HG03045 (cell line): Measurements from ENCODE around the gene IPCEF1.

Experiments
- ATAC-seq: cut with Tn5 transposase; IDR thresholded peaks from one replicate; pipeline ENCODE4 v1.9.1; 2021; ENCODE audit warnings: mild to moderate bottlenecking, moderate library complexity; ENCODE audit not compliant: unreplicated experiment

The IPCEF1 gene

DNA sequence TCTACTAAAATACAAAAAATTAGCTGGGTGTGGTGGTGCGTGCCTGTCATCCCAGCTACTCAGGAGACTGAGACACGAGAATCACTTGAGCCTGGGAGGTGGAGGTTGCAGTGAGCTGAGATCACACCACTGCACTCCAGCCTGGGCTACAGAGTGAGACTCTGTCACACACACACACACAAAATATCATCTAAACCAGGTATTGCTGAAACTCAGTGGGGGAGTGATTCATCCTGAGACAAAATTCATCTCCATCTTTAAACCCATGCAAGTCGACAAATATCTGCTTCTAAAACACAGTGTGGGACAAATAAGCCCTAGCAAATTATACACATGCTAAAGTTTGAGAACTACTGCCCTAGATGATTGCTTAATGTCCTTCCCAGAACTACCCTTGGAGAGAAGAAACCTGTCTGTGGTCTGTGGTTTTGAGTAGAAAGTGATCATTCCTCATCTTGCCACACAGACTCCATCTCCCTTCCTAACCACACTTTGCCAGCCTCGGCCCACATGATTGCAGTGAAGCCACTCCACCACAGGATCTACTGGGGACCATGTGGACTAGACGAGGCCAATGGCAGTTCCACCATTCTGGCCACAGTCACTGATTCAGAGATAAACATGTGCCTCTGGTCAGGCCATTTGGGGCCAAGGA is 187.3 kb downstream of the IPCEF1 start:
- ATAC-seq: no peak

DNA sequence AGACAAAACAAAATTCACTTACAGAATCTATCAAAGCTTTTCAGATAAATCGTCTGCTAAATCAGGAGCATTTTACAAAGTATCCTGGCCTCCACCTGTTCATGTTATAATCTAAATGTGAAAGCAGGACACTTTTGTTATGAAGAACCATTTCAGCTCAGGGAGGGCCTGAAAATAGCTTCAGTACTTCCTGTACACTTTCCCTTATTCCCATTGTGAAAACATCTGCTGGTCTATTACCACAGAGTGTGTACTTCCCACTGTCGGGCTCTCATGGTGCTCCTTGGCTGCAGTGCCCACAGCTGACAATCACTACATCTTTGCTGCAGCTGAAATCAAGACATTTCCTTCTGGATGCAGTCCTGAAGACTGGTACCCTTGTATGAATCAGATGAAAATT is 189.5 kb downstream of the IPCEF1 start:
- no peak for ATAC-seq

DNA sequence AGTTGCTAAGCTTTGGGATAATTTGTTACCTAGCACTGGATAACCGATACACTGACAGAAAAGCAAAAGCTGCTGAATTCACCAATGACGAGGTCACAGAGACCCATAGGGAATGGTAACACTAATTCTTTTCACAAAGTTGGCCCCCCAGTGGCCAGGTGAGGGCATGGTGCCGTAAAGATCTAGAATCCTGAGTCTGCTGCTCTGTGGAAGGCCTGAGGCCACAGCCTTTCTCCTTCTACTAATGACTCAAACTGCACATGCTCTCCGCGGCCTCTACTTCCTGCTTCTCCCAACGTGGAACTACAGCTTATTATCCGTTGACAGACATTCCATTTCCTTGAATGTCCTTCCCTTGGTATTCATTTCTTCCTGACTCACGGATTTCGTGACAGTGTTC is 190.5 kb downstream of the IPCEF1 start:
- ATAC-seq: no peak

DNA sequence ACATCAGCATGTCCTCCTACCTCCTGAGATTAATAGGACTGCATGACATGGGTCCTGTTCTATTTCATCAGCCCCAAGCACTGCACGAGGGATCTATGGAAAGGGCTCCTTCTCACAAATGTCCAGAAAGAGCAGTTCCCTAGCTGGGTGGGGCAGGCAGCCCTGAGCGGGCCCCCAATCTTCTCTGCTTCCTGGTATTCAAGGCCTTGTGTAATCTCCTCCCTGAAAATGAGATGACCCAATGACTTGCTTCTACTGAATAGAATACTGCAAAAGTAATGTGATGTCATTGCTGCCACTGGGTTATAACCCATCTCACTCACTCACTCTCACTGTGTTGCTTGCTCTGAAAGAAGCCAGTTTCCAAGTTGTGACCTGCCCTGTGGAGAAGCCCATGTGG is 191.1 kb downstream of the IPCEF1 start:
- no peak for ATAC-seq

DNA sequence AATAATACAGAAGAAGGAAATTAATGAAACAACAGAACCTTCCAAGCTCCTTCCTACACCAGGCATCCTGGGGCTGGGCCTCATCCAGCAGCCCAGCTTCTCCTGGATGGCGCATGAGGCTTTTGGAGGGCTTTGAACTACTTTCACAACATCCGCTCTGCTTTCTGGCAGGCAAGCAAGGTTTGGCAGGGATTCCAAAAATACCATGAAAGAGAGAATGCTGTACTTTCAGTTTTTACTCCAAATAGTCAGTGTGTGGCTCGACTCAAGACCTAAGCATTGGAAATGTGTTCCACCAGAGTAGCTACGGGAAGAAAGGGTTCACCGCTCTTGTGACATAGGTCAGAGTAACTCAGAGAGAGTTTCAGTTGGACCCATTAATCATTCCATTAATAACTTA is 192.2 kb downstream of the IPCEF1 start:
- no peak for ATAC-seq

DNA sequence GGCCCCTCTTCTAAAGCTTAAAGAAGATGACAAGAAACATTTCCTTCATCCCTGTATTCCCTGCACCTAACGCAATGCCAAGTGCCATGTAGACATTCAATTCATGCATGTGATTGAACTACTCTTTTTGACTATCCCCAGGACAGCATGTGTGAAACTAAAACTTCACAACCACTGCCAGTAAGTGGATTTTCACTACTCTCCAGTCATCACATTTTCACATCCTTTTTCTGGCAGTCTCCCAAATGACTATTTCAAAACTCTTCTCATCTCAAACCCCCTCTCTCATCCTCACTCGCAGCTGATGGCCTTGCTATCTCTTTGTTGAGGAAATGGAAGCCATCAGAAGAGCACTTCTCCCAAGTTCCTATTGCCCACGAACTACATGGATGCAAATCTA is 194.9 kb downstream of the IPCEF1 start:
- ATAC-seq: peak; percentile 63

DNA sequence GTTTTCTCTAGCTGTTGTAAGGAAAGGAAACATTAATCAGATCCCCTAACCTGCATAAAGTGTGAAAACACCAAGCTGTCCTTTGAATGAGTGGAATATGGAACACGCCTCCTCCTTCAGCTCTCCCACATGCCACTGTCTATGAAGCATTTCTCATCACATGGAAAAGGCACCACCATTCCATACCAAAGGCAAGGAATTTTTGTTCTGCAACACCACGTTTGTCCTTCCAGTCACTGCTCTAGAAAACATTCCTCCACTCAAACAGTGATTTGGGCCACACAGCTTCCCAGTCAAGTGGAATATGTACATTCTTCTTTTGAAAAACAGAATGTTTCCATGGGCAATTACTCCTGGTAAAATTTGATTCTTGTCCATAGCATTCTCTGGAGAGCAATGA is 197.5 kb downstream of the IPCEF1 start:
- ATAC-seq: no peak

DNA sequence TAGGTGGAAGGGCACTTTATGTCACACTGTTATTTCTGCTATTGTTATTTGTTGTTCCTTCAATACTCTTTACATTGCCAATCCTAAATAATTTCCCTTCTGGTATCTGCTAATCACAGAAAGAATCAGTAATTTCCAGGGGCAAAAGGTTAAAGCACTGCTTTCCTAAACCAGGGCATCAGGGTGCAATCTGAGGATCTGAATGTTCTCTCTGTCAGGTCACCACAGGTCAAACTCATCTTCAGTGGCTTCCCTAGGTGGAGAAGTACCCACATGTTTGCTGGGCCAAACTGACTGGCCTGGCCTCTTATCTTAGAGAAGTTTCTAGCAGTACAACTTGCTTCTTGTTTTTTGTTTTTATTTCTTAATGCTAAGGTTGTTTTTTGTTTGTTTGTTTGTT is 198.9 kb downstream of the IPCEF1 start:
- no peak for ATAC-seq

DNA sequence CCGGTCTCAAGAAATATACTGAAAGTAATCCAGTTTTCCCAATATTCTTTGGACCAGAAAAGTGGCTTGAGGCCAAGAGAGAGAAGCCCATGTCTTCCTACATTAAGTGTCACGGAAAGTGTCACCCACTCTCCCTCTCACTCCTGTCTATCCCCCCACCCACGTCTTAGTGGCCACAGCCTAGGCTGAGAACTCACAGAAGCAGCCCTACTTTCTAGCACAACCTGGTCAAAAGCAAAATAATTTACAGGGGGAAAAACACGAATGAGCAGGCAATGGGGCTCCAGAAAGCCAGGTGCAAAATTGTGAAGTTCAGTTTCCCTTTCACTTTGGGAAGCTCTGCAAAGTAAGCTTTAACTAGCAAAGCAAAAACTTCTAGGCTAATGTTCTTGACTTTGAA is 199.5 kb downstream of the IPCEF1 start:
- ATAC-seq: peak; percentile 66

DNA sequence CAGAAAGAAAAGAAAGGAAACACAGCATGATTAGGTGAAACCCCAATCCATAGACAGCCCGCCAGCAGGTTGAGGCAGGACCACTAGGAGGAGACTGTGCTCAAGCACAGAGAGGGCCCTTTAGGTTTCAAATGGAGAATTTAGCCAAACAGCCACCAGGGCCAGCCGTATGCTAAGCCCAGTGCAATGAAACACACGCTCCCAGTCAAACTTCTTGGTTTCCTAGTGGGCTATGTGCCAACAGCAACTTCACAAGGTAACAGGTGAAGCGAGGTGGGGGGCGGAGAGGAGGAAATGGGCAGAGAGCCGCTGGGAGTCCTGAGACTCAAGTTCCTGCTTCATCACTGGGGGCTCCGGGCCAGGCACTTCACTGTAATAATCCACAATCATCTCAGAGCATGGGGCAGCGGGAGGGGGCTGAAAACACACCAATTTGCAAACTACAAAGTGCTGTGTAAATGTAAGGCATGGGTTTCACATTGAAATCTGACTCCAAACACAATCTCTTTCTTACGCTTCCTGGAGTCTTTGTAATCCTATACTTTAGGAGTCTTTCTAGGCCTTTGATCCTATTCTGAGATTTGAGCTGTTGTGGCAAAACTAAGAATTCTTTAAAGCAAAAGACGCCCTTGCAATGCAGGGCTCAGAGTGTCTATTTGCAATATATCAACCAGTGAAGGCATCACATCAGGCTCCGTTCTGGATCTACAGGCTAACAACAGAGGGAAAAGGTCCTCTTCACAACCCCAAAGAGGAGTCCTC is 200.3 kb downstream of the IPCEF1 start:
- peak; percentile 83 for ATAC-seq

DNA sequence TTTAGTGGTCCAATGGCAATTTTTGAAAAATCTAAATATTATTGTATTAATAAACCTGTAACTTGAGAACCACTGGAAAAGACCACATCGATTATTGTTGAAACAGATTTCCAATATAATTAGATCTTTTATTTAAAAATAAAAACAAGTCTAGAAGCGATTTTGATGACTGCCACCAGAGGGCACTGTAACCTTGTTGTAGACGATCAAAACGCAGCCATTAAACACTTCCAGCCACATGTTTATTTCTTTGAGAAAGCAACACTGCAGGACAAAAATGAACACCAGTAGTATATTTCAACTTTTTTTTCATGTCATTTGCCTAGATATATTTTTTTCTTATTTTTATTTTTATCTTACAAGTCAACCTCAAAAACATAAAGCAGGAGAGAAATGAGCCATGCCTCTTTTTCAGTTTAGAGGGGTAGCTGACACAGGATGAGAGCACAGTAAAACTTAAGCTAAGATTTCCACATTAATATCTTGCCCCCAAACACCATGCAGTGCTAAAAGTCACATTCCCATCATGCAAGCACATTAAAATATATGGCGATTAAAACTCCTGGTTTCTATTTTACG is 202.1 kb downstream of the IPCEF1 start:
- ATAC-seq: no peak

DNA sequence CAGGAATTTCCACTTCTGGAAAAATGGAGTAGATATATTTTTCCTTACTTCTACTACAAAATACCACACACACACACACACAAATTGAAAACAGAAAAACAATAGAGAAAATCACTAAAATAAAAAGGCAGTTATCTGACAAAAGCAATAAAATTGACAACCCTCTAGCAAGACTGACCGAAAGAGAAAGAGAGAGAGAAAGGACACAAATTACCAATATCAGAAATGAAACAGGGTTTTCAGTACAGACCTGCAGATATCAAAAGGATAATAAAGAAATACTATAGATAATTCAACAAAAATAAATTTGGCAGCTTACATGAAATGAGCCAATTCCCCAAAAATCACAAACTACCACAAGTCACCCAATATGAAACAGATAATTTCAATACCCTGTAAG is 212.8 kb downstream of the IPCEF1 start:
- ATAC-seq: no peak

DNA sequence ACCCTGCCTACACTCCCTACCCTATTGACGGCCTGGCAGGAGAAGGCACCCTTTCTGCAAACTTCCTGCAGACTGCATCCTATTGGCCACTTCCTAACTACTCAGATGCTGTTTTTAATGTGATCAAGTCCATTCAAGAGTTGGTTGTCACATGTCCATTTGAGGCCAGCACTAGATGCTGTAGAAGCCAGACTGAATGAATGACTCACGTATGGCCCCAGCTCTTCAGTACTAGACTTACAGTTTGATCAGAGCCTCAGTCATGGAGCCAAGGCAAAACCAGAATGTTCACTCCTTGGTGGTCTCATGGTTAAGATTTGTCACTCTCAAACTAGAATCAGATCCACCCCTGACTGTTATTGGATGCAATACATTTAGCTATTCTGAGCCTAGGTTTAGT is 215.9 kb downstream of the IPCEF1 start:
- no peak for ATAC-seq

DNA sequence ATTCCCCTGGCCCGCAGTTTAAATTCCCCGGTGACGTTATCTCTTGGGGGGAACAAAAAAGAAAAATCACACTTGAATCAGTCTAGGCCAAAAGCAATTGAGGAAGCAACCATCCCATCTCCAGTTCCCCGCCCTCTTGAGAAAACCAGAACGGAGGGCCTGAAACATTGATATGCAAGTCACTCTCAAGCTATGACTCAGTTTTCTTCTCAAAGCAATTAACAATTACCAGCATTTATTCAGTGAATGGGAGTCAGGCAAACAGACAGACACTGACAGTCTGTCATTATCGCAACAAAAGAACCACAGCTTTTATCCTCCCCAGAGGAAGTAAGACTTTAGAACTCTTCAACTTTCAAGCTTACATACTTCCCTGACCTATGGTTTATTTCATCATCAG is 216.7 kb downstream of the IPCEF1 start:
- ATAC-seq: no peak

DNA sequence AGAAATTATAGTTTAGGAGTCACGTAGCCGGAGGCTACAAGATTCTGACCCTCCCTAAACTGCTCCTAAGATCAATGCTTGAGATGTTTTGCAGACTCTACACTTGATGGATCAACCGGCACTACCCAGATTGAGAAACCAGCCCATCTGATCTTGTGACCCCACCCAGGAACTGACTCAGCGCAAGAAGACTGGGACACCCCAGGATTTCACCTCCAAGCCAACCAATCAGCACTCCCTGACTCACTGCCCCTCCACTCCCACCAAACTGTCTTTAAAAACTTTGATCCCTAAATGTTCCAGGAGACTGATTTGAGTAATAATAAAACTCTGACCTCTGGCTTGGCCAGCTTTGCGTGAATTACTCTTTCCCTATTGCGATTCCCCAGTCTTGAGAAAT is 217.8 kb downstream of the IPCEF1 start:
- ATAC-seq: no peak

DNA sequence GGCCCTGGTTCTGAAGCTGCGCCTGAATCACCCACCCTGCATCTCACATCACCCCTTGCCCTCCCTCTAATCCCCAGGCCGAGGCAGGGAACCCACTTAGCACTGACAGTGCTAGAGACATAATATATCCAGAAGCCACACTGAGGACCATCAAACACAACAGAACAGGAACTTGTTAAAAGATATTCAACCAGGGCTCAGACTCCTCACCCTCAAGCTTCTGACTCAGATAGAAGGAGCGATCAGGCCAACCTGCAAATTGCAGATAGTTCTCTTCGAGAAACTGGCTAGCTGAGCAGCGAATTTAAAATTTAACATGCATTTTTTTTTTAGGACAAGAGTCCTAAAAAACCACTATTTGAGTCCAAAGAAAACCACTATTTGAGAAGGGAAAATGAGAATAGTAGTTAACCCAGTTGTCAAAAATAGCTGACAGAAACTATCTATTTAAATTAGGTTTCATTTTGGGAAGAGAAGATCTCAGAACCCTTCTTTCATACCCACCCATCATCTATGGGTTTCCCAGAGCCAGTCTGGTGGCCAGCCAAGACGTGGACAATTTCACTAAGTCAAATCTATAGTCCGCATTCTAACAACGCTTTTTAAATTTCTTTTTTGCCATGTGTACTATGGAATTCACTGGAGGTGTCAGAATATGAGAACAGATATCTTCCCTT is 222.0 kb downstream of the IPCEF1 start:
- ATAC-seq: no peak

DNA sequence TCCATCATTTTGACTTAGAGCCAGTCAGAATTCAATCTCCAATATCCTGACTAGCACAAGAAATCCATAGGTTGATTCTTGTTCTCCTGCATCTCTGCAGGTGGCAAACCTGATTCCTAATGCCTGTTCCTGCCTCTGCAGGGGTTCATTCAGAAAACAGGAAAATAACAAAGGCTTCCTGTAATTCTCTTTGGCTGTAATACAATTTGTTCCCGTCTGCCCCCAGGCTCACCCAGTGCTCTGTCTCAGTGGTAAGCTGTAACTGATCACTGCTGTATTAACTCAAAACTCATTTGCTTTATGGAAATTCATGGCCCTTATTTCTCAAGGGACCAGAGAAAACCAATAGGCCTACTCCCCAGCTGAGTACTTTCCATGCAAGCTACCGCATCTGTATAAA is 228.9 kb downstream of the IPCEF1 start:
- ATAC-seq: no peak

DNA sequence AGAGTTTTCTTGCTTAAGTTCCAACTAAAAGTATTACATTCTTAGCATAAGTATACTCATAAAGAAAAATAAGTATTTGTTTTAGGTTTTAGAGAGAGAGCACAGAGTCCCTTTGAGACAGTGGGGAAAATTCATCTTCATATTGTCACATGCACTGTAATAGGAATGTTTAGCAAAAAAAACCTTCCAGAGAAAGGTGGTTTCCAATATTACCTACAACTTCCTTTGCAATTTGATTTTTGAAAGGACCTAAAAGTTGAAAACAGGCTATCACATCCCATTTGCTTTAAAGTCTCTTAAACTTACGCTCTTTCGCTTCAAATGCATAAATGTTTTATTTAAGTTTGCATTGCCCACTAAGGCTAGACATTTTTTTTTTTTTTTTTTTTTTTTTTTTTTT is 231.2 kb downstream of the IPCEF1 start:
- ATAC-seq: no peak

DNA sequence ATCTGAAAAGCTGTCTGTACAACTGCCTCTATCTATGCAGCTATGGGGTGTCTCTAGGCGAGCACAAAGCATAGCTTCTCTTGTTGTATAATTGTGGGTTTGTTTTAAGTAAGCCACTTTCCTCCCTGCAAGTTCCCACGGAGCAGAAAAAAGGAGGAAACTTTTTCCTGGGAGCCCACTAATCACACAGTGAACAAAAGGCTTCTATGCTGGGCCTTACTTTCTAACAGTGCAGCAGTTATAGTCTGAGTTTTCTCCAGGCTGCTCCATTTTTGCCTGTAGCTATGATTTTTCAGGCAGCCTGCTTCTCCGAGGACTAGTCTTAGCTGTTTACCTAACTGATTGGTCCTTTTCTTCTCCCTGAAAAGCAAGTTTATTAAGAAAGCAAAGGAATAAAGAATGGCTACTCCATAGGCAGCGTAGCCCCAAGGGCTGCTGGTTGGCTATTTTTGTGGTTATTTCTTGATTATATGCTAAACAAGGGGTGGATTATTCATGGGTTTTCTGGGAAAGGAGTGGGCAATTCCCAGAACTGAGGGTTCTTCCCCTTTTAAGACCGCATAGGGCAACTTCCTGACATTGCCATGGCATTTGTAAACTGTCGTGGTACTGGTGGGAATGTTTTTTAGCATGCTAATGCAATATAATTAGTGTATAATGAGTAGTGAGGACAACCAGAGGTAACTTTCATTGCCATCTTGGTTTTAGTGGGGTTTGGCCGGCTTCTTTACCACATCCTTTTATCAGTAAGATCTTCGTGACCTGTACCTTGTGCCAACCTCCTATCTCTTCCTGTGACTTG is 233.2 kb downstream of the IPCEF1 start:
- no peak for ATAC-seq

DNA sequence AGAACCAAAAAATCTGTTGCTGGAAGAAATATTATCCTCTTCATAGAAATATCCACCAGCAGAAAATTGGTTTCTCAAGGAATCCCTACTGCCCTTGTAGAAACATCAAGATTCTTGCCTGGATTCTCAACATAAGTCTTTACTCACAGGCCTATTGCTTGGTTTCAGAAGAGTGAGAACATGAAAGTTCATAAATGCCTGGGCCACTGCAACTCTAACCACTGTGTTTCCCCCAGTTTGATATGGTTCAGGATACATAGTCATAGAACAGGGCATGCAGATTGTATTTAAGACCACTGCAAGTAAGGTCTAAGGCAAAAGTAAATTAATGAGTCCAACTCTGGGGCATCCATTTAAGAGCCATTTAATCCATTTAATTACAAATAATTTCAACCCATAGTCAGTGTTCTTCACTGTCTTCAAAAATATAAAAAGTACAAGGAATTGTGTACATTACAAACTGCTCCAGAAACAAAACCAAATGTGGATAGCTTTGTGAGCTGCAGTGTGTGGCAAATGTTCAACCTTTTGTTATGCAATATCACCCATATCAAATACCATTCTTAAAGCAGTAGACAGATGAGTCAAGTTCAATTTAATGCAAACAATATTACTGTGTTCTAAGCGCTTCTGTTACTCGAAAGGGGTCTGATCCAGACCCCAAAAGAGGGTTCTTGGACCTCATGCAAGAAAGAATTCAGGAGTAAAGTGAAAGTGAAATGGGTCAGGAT is 234.2 kb downstream of the IPCEF1 start:
- ATAC-seq: no peak
